Measurements from ENCODE around the gene PLCB3. TPM values are rescaled to one million over a fixed set of nuclear protein-coding genes. Genes with fewer than 3 reads are reported as not detected.

Gene PLCB3
- 60.6 and 68.5 TPM in 2 replicates for total RNA-seq

DNA sequence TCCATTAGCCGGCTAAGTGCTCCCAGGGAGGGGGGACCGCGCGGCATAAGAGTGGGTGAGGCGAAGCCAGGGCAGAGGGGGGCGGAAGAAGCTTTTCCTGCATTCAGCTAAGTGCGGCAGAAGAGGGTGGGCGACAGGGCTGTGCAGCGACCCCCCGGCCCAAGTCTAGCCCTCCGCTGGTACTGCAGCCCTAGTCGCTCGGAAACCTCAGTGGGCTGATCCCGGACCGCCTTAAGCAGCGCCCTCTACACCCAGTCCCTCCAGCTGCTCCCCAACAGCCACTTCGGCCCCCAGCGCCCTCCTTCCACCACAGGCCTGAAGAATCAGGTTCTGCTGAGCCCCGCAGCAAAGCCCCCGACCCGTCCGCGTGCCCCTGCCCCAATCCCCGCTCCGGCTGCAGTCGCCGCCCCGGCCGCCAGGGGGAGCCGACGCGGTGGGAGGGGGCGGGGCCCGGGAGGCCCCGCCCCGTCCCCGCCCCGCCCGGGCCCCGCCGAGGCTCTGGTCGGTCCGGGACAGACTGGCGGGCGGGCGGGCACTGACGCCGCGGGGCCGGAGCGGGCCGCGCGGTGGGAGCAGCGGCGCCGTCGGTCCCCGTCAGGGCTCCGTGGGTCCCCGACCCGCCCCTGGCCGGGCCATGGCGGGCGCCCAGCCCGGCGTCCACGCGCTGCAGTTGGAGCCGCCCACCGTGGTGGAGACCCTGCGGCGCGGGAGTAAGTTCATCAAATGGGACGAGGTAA lies at the start of gene PLCB3:
Gene PLCB3 (plus strand): TSS at position 515 of the 737 bp plus-strand sequence. CDS start 120 bp downstream, at position 635.

DNA sequence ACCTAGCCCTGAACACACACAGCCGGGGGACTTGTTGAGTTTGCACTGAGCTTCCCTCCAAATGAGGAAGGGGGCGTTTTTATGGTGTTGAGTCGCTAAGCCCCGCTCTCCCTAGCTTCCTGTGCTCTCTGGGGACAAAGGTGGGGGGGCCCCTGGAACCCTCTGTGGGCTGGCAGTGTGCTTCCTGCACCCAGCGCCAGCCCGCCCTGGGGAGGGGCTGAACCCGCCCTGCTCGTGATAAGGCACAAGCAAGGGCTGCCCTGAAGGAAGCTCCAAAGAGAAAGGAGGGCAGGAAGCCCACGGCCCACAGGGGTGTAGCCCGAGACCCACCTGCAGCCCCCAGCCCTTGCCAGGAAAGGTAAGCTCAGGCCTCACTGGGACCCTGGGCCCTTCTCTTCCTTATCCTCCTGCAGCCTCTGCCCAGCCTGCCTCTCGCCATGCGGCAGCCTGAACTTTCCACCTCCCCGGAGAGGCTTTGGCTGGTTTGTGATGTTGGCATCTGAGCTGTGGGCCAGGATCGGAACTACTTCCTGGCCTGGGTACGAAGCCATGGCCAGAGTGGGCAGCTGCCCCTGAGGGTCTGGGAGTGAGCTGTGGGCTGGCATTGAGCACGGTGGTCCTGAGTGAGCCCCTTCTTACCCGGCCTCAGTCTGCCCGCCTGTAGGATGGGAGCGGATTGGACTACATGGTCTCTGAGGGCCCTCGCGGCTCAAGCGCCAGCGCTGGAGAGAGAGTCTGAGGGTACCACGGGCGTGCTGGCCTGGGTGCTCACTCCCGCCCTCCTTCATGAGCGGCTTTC lies 44.7 kb upstream of the PLCB3 start, which contains the start of gene FERMT3:
Gene FERMT3 (plus strand): TSS at position 265 of the 799 bp plus-strand sequence. CDS start 644 bp downstream, outside the sequence.

DNA sequence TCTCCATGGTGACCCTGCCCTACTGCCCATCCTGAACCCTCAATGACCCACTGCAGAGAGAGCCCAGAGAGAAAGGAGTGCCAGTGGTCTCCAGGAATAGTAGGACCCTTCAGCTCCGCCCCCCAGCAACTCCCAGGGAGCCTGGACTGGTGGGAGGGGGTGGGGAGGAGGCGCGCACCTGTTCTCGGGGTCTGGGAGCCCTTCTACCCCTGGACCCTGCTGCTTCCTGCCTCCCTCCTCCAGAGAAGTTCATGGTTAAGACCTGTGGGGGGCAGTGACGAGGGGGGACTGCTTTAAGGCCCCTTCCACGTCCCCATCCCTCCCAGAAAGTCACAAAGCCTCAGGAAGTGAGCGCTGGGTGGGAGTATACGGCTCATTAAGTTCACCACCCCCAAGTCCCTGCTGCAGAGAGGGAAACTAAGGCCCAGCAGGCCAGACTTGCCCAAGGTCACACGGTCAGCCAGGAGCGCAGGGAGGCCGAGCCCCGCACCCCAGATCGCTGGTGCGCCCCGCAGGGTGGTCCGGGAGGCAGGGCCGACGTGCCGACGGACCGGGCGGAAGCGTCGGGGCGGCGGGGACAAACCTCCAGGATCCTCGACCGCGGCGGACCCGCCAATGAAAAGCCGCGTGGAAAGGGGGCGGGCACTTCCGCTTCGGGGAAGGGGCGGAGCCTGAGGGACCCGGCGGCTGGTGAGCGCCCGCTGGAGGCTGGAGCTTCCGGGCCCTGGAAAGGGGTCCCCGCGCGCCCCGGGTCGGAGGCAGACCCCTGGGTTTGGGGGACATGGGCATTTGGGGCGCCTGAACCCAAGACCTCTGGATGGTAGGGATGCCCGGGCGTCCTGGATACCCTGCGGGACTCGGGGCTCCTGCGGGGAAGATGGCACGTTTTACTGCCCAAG lies 25.5 kb upstream of the PLCB3 start, which contains the start of the genes NUDT22 and TRPT1:
Gene NUDT22 (plus strand): TSS at position 667 of the 899 bp plus-strand sequence. CDS start 379 bp downstream, outside the sequence.
Gene TRPT1 (minus strand): TSS at position 579 of the 899 bp plus-strand sequence. CDS start 326 bp downstream, at position 253.

DNA sequence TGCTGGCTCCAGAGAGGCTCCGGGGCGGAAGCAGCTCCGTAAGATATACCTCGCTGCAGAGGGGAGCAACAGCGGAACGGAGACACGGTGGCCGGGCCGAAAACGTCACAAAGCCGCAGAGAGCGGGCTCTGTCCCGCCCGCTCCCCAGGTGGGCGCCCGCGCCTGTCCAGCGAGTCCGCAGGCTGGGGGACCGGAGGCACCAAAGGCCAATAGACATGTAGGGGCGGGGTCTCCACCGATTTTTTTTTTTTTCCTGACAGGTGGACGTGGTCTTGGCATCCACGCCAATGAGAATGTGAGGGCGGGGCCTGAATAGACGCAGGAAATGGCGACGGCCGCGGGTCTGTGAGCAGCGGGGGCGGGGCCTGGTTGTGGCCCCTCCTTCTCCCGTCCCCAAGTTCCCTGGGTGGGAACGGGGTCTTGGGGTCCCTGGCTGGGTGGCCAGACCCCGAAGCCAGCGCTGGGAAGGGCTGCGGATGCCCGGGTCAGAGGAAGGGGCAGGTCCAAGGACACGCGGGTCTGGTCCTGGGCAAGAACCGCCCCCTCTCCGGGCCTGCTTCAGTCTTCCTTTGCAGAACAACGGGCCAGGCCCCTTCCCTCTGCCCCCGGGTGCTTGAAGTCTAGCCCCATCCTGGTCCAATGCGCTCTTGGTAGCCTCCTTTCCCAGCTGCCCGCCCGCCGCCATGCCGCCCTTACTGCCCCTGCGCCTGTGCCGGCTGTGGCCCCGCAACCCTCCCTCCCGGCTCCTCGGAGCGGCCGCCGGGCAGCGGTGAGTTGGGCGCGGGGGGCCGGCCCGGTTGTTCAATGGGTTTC lies 21.0 kb upstream of the PLCB3 start, which contains the start of gene DNAJC4:
Gene DNAJC4 (plus strand): TSS at position 378 of the 814 bp plus-strand sequence. CDS start 307 bp downstream, at position 685.

DNA sequence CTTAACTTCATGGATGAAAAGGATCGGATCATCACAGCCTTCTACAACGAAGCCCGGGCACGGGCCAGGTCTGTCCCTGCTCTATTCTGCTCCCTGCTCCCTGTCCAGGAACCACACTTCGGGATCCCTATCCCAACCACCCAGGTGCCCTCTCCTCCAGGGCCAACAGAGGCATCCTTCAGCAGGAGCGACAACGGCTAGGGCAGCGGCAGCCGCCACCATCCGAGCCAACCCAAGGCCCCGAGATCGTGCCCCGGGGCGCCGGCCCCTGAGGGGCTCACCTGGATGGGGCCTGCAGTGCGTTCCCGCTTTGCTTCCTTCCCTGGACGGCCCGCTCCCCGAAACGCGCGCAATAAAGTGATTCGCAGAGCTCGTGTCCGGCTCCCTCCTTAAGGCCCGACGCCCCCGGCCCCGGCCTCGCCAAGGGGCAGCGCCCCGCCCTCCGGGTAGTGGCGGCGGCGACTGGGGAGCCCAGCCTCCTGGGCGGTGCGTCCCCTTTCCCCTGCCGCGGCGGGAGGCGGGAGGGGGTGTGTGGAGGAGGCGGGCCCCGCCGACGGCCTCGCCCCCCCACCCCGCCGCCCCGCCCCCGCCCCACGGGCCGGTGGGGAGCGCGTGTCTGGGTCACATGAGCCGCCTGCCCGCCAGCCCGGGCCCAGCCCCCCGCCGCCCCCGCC lies 17.3 kb upstream of the PLCB3 start, which contains the start of gene VEGFB:
Gene VEGFB (plus strand): TSS at position 672 of the 674 bp plus-strand sequence. CDS start 250 bp downstream, outside the sequence.

DNA sequence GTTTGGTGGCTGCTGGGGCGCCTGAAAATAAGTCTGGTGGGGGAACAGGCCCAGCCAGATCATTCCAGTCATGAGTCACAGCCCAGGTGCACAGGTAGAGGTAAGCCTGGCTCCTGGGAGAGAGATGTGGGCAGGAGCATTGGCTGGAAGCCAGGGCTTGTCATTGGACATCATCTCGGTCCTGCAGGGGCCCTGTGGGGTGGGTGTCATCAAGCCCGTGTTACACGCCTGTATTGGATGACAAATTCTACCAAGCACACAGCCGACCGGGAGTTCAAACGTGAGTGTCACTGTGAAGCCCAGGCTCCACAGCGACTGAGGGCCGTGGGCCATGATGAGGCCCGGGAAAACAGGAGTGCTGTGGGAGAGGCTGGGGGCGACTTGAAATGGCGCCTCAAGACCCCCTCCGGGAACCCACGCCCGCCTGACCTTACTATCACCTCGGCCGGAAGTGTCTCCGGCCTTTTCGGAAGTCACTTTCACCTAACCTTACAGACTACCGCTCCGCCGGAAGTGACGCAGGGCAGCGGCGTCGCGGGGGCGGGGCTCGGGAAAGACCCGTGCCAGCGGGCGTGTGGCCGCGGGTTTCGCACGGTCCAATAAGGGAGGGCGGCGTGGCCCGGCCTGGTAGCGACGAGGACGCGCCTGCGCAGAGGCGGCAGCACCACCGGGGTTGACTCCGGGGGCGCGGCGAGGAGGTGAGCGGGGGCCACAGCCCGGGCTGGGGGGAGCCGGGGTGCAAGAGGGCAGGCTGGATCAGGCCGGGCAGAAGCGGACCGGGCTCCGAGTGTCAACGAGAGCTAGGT lies 10.7 kb upstream of the PLCB3 start, which contains the start of gene FKBP2:
Gene FKBP2 (plus strand): TSS at position 661 of the 806 bp plus-strand sequence. CDS start 1,293 bp downstream, outside the sequence.

DNA sequence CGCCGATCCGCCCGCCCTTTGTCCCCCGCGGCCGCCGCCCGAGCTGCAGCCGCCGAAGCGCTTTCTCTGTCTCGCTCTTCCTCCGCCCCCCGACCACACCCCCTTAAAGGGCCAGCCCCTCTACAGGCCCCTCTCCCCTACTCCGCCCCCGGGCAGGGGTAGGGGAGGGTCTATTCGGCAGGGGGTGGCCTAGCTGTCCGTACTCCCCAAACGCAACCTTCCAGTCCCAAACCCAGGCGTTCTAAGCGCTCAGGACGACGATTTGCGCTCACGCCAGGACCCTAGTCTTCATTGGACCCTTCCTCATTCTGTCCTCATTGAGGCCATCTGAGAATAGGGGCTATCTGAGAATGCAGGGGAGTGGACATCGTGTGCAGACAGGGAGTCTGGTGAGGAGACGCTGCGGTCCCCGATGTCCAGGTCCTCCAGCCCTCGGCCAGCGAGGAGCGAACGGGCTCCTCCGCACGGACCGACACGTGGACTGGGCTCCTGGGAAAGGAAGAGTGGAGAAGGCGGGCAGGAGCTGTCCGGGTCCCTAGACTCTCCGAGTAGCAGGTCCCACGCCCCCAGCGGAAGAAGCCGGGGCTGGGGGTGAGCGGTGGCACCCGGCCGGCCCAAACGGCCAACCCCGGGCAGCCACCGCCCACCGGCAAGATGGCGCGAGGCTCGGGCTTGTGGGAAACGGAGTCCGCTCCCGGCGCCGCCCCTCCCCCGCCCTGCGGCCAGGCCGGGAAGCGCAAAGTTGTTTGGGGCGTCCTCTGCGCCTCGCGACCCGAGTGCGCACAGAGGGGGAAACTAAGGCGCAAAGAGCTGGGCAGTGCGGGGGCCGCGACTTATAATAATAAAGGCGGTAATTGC lies 4.2 kb upstream of the PLCB3 start, which contains the start of gene PPP1R14B:
Gene PPP1R14B (minus strand): TSS at position 73 of the 858 bp plus-strand sequence. CDS start 270 bp downstream, outside the sequence.

DNA sequence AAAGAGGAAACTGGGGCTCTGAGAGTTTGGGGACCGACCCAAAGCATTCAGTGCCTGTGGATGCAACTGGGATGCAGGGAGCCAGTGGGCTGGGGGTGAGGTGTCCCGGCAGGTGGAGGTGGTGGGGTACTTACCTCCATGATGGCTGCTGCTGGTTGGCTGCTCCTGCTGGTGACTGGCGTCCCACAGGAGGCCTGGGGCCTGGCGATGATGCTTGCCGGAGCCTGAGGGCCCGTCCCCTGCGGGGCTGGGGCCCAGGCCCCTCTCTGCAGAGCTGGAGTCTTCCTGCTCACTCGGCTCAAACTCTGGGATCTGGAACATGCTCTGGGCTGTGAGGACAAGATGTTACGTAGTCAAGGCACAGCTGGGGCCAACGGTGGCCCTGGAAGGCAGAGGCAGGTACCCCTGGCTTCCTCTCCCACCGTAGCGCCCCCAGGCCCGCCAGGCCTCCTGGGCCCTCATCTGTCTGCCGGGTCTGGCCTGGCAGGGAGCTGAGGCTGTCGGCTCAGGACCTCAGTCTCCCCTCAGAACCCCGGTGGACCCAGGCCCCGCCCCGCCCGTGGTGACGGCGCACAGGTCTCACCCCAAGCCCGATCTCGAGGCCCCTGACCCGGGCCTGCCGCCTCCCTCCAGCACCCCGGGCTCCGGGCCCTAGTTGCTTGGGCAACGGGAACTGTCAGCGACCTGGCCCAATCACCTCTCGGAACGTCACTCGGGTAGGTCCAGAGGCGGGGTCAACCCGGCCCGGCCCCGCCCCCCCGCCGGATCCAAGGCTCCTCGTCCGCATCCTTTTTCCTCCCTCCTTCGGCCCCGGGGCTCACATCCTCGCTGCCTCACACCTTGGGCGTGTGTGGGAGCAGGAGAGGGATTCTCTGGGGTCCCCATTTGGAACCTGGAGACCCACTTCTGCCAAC lies 33.0 kb downstream of the PLCB3 start, which contains the start of gene BAD:
Gene BAD (minus strand): TSS at position 618 of the 914 bp plus-strand sequence. CDS start 297 bp downstream, at position 321.

DNA sequence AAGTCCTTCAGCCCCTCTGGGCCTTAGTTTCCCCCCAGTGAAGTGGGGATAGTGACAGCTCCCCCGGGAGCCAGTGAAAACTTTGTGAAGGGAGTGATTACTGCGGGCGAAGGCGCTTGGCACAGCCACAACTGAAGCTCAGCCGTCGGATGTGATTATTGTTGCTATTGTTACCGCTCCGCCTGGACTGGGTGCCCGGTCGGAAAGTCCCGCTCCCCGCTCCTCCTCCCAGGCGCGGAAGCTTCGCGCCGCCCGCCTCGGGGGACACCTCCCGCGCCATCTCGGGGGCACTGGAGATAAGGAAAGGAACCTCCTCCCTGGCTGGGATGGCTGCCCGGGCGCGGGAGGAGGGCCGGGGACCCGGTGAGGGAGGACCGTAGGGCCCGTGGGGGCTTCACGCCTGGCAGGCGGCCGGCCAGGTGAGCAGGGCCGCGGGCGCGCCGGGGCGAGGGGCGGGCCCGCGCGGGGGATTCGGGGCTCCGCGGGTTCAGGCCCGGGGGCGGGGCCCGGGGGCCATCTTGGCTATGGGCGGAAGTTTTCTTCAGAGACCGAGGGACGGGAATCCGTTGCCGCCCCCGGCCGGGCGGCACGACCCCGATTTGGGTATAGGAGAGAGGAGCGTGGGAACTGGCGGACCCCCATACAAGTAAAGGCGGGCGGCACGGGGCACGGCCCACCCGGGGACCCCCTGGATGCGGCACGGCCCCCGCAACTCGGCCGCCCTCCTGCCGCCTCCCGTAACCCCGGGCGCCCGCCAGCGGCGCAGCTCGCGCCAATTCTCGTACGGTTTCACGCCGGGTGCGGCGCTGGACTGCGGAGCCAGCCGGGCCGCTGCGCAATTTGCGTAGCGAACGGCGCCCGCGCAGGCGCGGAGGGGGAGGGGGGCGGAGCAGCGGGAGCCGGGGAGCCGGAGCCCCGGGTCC lies 33.9 kb downstream of the PLCB3 start, which contains the start of gene GPR137:
Gene GPR137 (plus strand): TSS at position 887 of the 923 bp plus-strand sequence. CDS start 677 bp downstream, outside the sequence.

DNA sequence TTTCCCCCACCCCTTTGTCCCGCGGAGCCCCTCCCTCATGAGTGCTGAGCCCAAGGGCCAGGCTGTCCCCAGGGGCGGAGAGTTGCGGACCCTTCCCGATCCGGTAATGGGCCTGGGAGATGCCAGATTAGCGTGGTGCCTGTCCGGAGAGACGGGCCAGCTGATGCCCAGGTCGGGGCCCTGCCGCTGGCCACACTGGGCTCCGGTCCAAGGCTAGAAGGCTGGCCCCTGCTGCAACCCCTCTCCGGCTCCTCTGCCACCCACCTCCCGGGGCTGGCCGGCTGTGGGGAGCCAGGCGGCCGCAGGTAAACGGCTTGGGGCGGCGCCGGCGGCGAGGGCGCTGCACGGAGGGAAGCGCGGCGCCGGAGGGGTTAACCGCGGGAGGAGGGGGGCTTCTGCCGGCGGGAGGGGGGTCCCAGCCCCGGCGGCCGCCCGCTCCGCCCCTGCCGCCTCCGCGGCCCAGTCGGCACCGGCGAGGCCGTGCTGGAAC lies 40.0 kb downstream of the PLCB3 start, which contains the start of gene KCNK4:
Gene KCNK4 (plus strand): TSS at position 41 of the 490 bp plus-strand sequence. CDS start 1,717 bp downstream, outside the sequence.

DNA sequence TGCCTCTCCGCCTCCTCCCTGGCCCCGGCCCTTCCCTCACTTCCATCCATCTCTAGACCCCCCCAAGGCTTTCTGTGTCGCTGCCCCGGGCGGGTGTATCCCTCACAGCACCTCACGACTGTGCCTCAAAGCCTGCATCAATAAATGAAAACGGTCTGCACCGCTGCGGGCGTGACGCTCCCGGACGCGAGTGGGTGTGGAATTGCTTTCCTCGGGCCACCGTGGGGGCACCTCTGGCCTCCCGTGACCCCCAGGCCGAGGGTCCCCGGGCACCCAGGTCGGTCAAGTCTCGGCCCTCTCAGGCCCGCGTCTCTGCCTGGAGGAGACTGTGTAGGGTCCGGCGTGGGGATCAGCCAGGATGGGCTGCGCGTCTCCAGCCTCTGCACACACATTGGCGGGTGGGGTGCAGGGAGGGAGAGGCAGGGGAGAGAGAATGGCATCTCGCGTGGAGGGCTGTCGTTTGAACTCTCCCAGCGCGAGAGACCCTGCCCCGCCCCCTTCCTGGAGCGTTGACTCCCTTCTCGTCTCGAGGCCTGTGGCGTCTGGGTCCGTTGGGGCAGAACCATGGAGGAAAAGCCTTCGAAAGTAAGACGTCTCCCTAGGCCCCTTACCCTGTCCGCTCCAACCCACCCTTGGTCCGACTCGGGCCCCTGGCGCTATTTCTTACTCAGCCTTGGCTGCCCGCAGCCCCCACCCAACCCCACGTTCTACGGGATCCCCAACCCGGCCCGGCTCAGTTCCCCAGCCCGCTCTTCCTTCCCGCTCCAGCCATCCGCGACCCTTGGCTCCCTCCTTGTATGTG lies 48.7 kb downstream of the PLCB3 start, which contains the start of gene CATSPERZ:
Gene CATSPERZ (plus strand): TSS at position 512 of the 802 bp plus-strand sequence. CDS start 53 bp downstream, at position 565.

DNA sequence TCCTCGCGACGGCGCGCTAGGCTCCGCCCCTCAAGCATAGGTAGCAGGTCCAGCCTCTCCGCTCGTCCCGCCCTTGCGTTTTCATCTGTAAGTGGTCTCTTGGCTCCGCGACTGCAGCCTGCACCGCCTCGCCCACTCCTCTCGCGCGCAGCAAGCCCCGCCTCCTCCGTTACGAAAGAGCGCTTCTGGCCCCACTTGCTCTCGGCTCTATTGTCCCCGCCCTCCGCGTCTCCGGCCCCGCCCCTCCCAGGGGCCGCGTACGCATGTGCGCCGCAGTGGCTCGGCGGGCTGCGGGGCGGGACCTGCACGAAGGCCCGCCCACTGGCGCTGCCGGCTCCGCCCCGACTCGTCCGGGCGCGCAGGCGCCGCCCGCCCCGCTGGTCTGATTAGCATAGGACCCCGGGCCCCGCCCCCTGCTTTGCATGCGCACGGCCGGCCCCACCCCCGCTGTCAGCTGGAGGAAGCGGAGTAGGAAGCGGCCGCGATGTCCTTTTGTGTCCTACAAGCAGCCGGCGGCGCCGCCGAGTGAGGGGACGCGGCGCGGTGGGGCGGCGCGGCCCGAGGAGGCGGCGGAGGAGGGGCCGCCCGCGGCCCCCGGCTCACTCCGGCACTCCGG lies 53.9 kb downstream of the PLCB3 start, which contains the start of gene ESRRA:
Gene ESRRA (plus strand): TSS at position 450 of the 616 bp plus-strand sequence. CDS start 1,656 bp downstream, outside the sequence.

DNA sequence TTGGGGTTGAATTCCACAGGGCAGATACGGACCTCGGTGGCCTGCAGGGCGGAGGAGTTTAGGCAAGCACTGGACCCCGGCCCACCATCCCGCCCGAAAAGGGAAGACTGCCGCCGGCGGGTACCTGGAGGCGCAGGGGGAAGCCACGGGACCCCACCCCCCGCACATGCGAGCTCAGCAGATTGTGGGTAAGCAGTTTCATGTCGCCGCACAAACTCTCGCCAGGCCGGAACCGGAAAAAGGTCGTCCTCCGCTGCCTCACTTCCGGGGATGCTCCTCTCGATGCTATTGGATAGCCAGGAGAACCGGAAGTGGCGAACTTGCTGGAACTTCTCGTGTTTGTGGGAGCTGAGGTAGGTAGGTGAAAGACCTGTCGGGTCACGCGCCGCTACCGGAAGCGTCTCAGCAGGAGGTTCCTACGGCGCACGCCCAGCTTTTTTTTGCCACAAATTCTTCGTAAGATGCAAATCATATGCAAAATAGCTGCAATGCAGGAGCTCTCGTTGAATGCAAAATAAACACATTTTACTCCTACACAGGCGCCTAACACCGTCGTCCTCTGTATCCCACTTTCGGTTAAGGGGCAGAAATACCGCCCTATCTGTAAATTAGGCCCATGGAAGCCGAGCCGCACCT lies 66.1 kb downstream of the PLCB3 start, which contains the start of gene TRMT112:
Gene TRMT112 (minus strand): TSS at position 235 of the 636 bp plus-strand sequence. CDS start 33 bp downstream, at position 202.

